Large intestine (tissue), 3 donors: ENCODE data around the gene FBXL13. TPM values are rescaled to one million over a fixed set of nuclear protein-coding genes. Genes with fewer than 3 reads are reported as not detected.
"Not testable (repeated sequence)": the region's sequence is repeated elsewhere in the genome, so short reads cannot be mapped to it uniquely, and the experiment has no call there.

Source experiments
- DNase-seq, 2 donors: peaks; one replicate each; pipeline versions ENCODE4 v3.0.0 to v3.0.0-alpha.2; 2013
- H3K27ac ChIP-seq: one replicate; pipeline ENCODE4 v1.5.1; 2013; ENCODE audit warnings: low read length
- H3K27me3 ChIP-seq: 2 replicates; pipeline ENCODE4 v1.6.1; 2013; ENCODE audit warnings: low read length; ENCODE audit not compliant: control insufficient read depth, insufficient read depth
- H3K36me3 ChIP-seq: 2 replicates; pipeline ENCODE4 v1.6.1; 2013; ENCODE audit warnings: low read length; ENCODE audit not compliant: control insufficient read depth, insufficient read depth
- H3K4me1 ChIP-seq: one replicate; pipeline ENCODE4 v1.6.1; 2013; ENCODE audit warnings: low read length; ENCODE audit not compliant: control insufficient read depth, insufficient read depth
- H3K4me3 ChIP-seq: one replicate; pipeline ENCODE4 v1.5.1; 2013; ENCODE audit warnings: low read length
- H3K9me3 ChIP-seq: one replicate; pipeline ENCODE4 v1.6.1; 2013; ENCODE audit warnings: mild to moderate bottlenecking, low read depth, low read length, moderate library complexity; ENCODE audit not compliant: control insufficient read depth
- WGBS: methylation state at CpG from one replicate; pipeline ENCODE4 v1.1.5; 2013; ENCODE audit warnings: low lambda C conversion rate; ENCODE audit not compliant: insufficient coverage; 5-methylcytosine and 5-hydroxymethylcytosine counted together
- polyA plus RNA-seq: library from polyadenylated mRNA; unstranded; fragments of 120-200 nt; gene quantifications from one replicate; pipeline ENCODE4 v1.2.1, GENCODE V29; 2013

The FBXL13 gene
- polyA plus RNA-seq, 1 donor: 0.70 TPM

- Histone ChIP-seq H3K27me3 (no peaks in the 10 kb centered on the region), H3K4me1 (no peaks in the 10 kb centered on the region), H3K9me3 (peaks cover 6% of the 10 kb centered on the region), H3K27ac (no peak overlapping the region), H3K36me3 (no peaks in the 10 kb centered on the region), H3K4me3 (no peak overlapping the region)
- DNase-seq: no peak
- 50% methylated on average over 1 of the region's 1 CpG for WGBS
Observed at GRCh38 chr7:103031781-103032180, 42.8 kb downstream of the FBXL13 start.

DNA sequence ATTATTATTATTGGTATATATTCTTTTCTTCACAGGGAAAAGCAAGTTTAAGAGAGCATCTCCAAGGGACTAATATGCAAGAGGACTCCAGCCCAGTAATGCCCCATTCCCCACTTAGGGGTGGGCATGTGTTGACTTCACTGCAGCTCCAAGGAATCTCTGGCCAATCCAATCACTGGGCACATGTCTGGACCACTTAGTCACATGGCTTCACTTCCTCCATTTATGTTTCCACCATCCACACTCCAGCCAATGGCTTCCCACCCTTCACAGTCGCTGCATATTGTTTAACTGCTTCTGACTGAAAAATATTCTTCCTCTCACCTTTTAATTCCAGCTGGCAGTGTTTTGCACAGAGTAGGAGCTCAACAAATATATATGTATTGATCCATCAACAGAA lies 43.6 kb downstream of the FBXL13 start:
- Histone ChIP-seq H3K27me3 (no peaks in the 10 kb centered on the region), H3K4me1 (no peaks in the 10 kb centered on the region), H3K36me3 (no peaks in the 10 kb centered on the region), H3K4me3 (no peak overlapping the region), H3K9me3 (peaks cover 6% of the 10 kb centered on the region), H3K27ac (no peak overlapping the region)
- WGBS: no CpG with 5 or more reads among the region's 1 CpG
- DNase-seq: no peak

GRCh38 chr7:103025341-103025740 lies 49.3 kb downstream of the FBXL13 start:
- no peak for DNase-seq
- H3K36me3 ChIP-seq: no peaks in the 10 kb centered on the region
- no peak overlapping the region for H3K27ac ChIP-seq
- no peaks in the 10 kb centered on the region for H3K9me3 ChIP-seq
- H3K4me3 ChIP-seq: no peak overlapping the region
- no peaks in the 10 kb centered on the region for H3K4me1 ChIP-seq
- H3K27me3 ChIP-seq: no peaks in the 10 kb centered on the region
- 100% methylated on average over 1 of the region's 3 CpGs for WGBS

DNA sequence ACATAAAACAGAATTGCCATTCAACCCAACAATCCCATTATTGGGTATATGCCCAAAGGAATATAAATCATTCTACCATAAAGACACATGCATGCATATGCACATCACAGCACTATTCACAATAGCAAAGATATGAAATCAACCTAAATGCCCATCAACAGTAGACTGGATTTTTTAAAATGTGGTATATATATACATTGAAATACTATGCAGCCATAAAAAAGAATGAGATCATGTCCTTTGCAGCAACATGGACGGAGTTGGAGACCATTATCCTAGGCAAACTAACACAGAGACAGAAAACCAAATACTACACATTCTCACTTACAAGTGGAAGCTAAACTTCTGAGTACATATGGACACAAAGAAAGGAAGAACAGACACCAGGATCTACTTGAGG lies 51.0 kb downstream of the FBXL13 start:
- not testable (repeated sequence) for DNase-seq, H3K4me1 ChIP-seq, H3K36me3 ChIP-seq, H3K4me3 ChIP-seq, H3K27me3 ChIP-seq, H3K9me3 ChIP-seq, H3K27ac ChIP-seq
- WGBS: no CpG with 5 or more reads among the region's 1 CpG

- WGBS: 100% methylated on average over 1 of the region's 1 CpG
Observed at GRCh38 chr7:103021490-103021889, 53.1 kb downstream of the FBXL13 start.

GRCh38 chr7:103020876-103021275 lies 53.7 kb downstream of the FBXL13 start:
- H3K27me3 ChIP-seq, H3K4me3 ChIP-seq, H3K9me3 ChIP-seq, DNase-seq, H3K27ac ChIP-seq, H3K36me3 ChIP-seq, H3K4me1 ChIP-seq: not testable (repeated sequence)
- no CpG with 5 or more reads among the region's 3 CpGs for WGBS

More at GRCh38 chr7:103021490-103021889, 53.1 kb downstream of the FBXL13 start:
- H3K4me1 ChIP-seq, H3K9me3 ChIP-seq, DNase-seq, H3K27me3 ChIP-seq, H3K4me3 ChIP-seq, H3K27ac ChIP-seq, H3K36me3 ChIP-seq: not testable (repeated sequence)

GRCh38 chr7:103018295-103018694 lies 56.3 kb downstream of the FBXL13 start:
- not testable (repeated sequence) for H3K27me3 ChIP-seq, H3K27ac ChIP-seq, H3K36me3 ChIP-seq, DNase-seq, H3K4me3 ChIP-seq, H3K9me3 ChIP-seq, H3K4me1 ChIP-seq
- WGBS: no CpG with 5 or more reads among the region's 3 CpGs

DNA sequence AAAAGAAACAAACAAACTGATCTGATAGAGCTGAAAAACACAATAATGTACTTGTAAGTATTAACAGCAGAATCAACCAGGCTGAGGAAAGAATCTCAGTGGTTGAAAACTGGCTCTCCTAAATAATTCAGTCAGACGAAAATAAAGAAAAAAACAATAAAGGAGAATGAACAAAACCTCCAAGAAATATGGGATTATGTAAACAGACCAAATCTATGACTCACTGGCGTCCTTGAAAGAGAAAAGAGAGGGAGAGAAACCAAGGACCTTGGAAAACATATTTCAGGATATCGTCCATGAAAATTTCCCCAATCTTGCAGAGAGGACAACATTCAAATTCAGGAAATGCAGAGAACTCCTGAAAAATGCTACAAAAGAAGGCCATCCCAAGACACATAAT lies 62.9 kb downstream of the FBXL13 start:
- H3K27ac ChIP-seq: no peak overlapping the region
- H3K36me3 ChIP-seq: no peaks in the 10 kb centered on the region
- no peaks in the 10 kb centered on the region for H3K4me1 ChIP-seq
- DNase-seq: no peak
- peaks cover 8% of the 10 kb centered on the region for H3K9me3 ChIP-seq
- no peak overlapping the region for H3K4me3 ChIP-seq
- no peaks in the 10 kb centered on the region for H3K27me3 ChIP-seq
- WGBS: 76% methylated on average over 2 of the region's 3 CpGs

DNA sequence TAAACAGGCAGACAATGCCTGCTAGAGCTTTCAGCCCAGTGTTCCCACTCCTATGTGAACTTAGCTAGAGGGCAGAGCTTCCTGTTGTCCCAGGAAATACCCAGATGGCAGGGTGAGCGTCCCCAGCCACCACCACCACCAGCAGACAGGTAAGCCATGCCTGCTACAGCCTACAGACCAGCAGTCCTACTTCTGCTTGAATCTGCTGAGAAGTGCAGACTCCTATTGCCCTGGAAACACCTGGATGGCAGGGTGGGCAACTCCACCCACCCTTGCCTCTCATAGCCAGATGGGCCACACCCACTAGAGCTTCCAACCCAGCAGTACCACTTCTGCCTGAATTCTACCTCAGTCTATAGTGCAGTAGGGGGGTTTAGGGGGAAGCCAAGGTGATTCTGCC lies 64.4 kb downstream of the FBXL13 start:
- Histone ChIP-seq H3K4me1 (no peaks in the 10 kb centered on the region), H3K27ac (no peak overlapping the region), H3K36me3 (no peaks in the 10 kb centered on the region), H3K27me3 (no peaks in the 10 kb centered on the region), H3K4me3 (no peak overlapping the region), H3K9me3 (no peaks in the 10 kb centered on the region)
- no CpG with 5 or more reads among the region's 1 CpG for WGBS
- no peak for DNase-seq

DNA sequence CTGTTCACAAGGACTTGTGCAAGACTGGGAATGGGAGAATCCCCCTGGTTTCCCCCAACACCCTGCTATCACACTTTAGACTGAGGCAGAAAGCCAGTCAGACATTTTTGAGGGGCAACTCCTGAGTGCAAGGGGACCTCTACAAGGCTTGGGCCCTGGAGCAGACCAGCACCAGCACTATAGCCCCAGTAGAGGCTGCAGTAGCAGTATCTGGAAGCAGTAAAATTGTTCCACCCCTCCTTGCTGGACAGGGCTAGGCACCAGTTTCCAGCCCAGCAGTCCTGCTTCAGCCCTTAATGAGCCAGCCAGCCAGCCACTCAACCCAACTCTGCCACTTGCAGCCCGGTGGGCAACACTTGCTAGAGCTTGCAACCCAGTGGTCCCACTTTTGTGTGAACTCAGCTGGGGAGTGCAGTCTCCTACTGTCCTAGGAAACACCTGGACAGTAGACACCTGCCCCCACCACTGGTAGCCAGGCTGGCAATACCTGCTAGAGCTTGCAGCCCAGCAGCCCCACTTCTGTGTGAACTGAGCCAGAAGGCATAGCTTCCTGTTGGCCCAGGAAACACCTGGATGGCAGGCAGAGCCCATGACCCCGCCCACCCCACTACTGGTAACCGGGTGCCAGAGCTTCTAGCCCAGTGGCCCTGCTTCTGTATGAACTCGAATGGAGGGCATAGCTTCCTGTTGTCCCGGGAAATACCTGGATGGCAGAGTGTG lies 65.0 kb downstream of the FBXL13 start:
- no peaks in the 10 kb centered on the region for H3K9me3 ChIP-seq
- H3K4me1 ChIP-seq: no peaks in the 10 kb centered on the region
- H3K27me3 ChIP-seq: no peaks in the 10 kb centered on the region
- no peak overlapping the region for H3K4me3 ChIP-seq
- no peak for DNase-seq
- no peaks in the 10 kb centered on the region for H3K36me3 ChIP-seq
- no peak overlapping the region for H3K27ac ChIP-seq
- WGBS: no CpG with 5 or more reads among the region's 5 CpGs

DNA sequence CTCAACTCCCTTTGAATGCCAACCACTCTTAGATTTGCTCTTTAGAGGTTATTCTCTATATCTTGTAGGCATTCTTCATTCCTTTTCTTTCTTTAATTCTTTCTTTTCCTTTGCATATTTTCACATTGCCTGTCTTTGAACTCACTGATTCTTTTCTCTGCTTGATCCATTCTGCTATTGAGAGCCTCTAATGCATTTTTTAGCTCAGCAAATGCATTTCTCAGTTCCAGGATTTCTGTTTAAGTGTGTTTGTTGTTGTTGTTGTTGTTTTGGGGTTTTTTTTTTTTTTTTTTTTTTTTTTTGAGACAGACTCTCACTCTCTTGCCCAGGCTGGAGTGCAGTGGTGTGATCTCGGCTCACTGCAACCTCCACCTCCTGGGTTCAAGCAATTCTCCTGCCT lies 71.6 kb downstream of the FBXL13 start:
- no CpG with 5 or more reads among the region's 1 CpG for WGBS
- no peak for DNase-seq
- H3K36me3 ChIP-seq: no peaks in the 10 kb centered on the region

More for the DNA sequence above, 71.6 kb downstream of the FBXL13 start:
- no peaks in the 10 kb centered on the region for H3K27me3 ChIP-seq
- no peak overlapping the region for H3K27ac ChIP-seq
- no peaks in the 10 kb centered on the region for H3K4me1 ChIP-seq
- no peak overlapping the region for H3K4me3 ChIP-seq
- H3K9me3 ChIP-seq: peaks cover 4% of the 10 kb centered on the region
